ENCODE measurements around the gene ADAM10.

The ADAM10 gene

GRCh38 chr15:58758141-58758540, 8.6 kb upstream of the ADAM10 start:
- DNase-seq (ENCODE audit: low spot score) = peak; percentile 52

- DNase-seq (ENCODE audit: low spot score) = no peak
Measured at GRCh38 chr15:58755956-58756355, 6.4 kb upstream of the ADAM10 start.

- no peak for DNase-seq (ENCODE audit: low spot score)
Measured at GRCh38 chr15:58755350-58755749, 5.8 kb upstream of the ADAM10 start.

- no peak for DNase-seq (ENCODE audit: low spot score)
Measured at GRCh38 chr15:58752716-58753115, 3.2 kb upstream of the ADAM10 start.

- DNase-seq (ENCODE audit: low spot score) = peak; percentile 61
Measured at GRCh38 chr15:58748852-58749531, 515 bp downstream of the ADAM10 start.

- DNase-seq (ENCODE audit: low spot score) = no peak
Measured at GRCh38 chr15:58748040-58748851, 1.3 kb downstream of the ADAM10 start.

GRCh38 chr15:58746174-58746573, 3.3 kb downstream of the ADAM10 start:
- no peak for DNase-seq (ENCODE audit: low spot score)

GRCh38 chr15:58742819-58743502, 6.5 kb downstream of the ADAM10 start:
- no peak for DNase-seq (ENCODE audit: low spot score)

- no peak for DNase-seq (ENCODE audit: low spot score)
Measured at GRCh38 chr15:58742022-58742813, 7.3 kb downstream of the ADAM10 start.

GRCh38 chr15:58741032-58741431, 8.5 kb downstream of the ADAM10 start:
- DNase-seq (ENCODE audit: low spot score) = no peak

- DNase-seq (ENCODE audit: low spot score) = no peak
Measured at GRCh38 chr15:58740436-58740835, 9.1 kb downstream of the ADAM10 start.

- DNase-seq (ENCODE audit: low spot score) = peak; percentile 16
Measured at GRCh38 chr15:58738046-58738707, 11.3 kb downstream of the ADAM10 start.

GRCh38 chr15:58737298-58737697, 12.2 kb downstream of the ADAM10 start:
- no peak for DNase-seq (ENCODE audit: low spot score)

- DNase-seq (ENCODE audit: low spot score) = no peak
Measured at GRCh38 chr15:58736018-58736643, 13.4 kb downstream of the ADAM10 start.

GRCh38 chr15:58734859-58735258, 14.6 kb downstream of the ADAM10 start:
- no peak for DNase-seq (ENCODE audit: low spot score)

GRCh38 chr15:58732625-58733363, 16.7 kb downstream of the ADAM10 start:
- no peak for DNase-seq (ENCODE audit: low spot score)

- DNase-seq (ENCODE audit: low spot score) = peak; percentile 88
Measured at GRCh38 chr15:58731756-58732535, 17.6 kb downstream of the ADAM10 start.

- DNase-seq (ENCODE audit: low spot score) = no peak
Measured at GRCh38 chr15:58726867-58727266, 22.6 kb downstream of the ADAM10 start.

- DNase-seq (ENCODE audit: low spot score) = peak; percentile 32
Measured at GRCh38 chr15:58724466-58724865, 25.0 kb downstream of the ADAM10 start.

GRCh38 chr15:58717357-58717756, 32.1 kb downstream of the ADAM10 start:
- DNase-seq (ENCODE audit: low spot score) = no peak
